D721Med (cell line): Measurements from ENCODE around the gene PCGF3.
"Not testable (repeated sequence)": the region's sequence is repeated elsewhere in the genome, so short reads cannot be mapped to it uniquely, and the experiment has no call there.

Experiments used
- DNase-seq: peaks from one replicate; pipeline ENCODE4 v3.0.0; 2011; ENCODE audit warnings: low spot score; ENCODE audit not compliant: insufficient read length
- FAIRE-seq: peaks from 2 replicates; lab custom pipeline; 2011; peaks lifted over from hg19 to GRCh38; lab: Jason Lieb, UNC
- CTCF ChIP-seq: IDR thresholded peaks from 2 replicates; pipeline ENCODE4 v1.5.1; 2012; ENCODE audit warnings: mild to moderate bottlenecking, control low read depth; ENCODE audit not compliant: insufficient read depth; ENCODE audit errors: missing control alignments

PCGF3 gene

GRCh38 chr4:704198-704891 is 1.3 kb upstream of the PCGF3 start:
- no peak for TF ChIP-seq CTCF
- DNase-seq (no peak), FAIRE-seq (no peak)

- FAIRE-seq (no peak), DNase-seq (no peak)
- TF ChIP-seq CTCF: no peak
Measured at GRCh38 chr4:704971-705277, 708 bp upstream of the PCGF3 start.

- DNase-seq, FAIRE-seq: not testable (repeated sequence)
Measured at GRCh38 chr4:706083-706633, 526 bp downstream of the PCGF3 start.

GRCh38 chr4:706834-707598 is 1.4 kb downstream of the PCGF3 start:
- no peak for TF ChIP-seq CTCF
- DNase-seq (no peak), FAIRE-seq (no peak)

GRCh38 chr4:707929-708630 is 2.4 kb downstream of the PCGF3 start:
- no peak for TF ChIP-seq CTCF
- no peak for FAIRE-seq
- DNase-seq: no peak

- DNase-seq: no peak
- no peak for FAIRE-seq
- TF ChIP-seq CTCF: no peak
Measured at GRCh38 chr4:708631-708933, 3.0 kb downstream of the PCGF3 start.

GRCh38 chr4:709348-709747 is 3.7 kb downstream of the PCGF3 start:
- DNase-seq (no peak), FAIRE-seq (no peak)
- TF ChIP-seq CTCF: no peak
